Esophagus squamous epithelium (tissue), 5 donors: ENCODE measurements around the gene CSF2RB. TPM values are rescaled to one million over a fixed set of nuclear protein-coding genes. Genes with fewer than 3 reads are reported as not detected.

Experiments used
- DNase-seq: peaks from one replicate; lab custom pipeline; 2025; lab: John Stamatoyannopoulos, UW
- H3K27ac ChIP-seq, 4 donors: fragments of 200-600 bp; sonication (generic); one replicate each; pipeline ENCODE4 v1.5.1; 2016 to 2019; ENCODE audit warnings: mild to moderate bottlenecking in 1 of 4
- H3K27me3 ChIP-seq, 4 donors: fragments of 200-600 bp; sonication (generic); 1 replicate in 3 of 4; 2 replicates in 1 of 4; pipeline versions ENCODE4 v1.5.1 to v1.6.0; 2017 to 2021; ENCODE audit warnings: antibody characterized with exemption in 1 of 4
- H3K36me3 ChIP-seq, 3 donors: fragments of 200-600 bp; sonication (generic); one replicate each; pipeline ENCODE4 v1.5.1; 2016 to 2019
- H3K4me1 ChIP-seq, 3 donors: fragments of 200-600 bp; sonication (generic); one replicate each; pipeline ENCODE4 v1.5.1; 2017 to 2019
- H3K4me3 ChIP-seq, 4 donors: fragments of 200-600 bp; sonication (generic); 1 replicate in 3 of 4; 2 replicates in 1 of 4; pipeline ENCODE4 v1.5.1; 2016 to 2019; ENCODE audit warnings: mild to moderate bottlenecking in 2 of 4, moderate library complexity in 1 of 4
- H3K9me3 ChIP-seq, 3 donors: fragments of 200-600 bp; sonication (generic); one replicate each; pipeline ENCODE4 v1.5.1; 2016 to 2019
- CTCF ChIP-seq, 6 experiments: fragments of 450-650 bp in 4 of 6; fragments of 200-600 bp in 2 of 6; sonication (generic) in 2 of 6; IDR thresholded peaks; one replicate each; pipeline ENCODE4 v1.5.1; 2016 to 2019; ENCODE audit warnings: antibody characterized with exemption in 6 of 6, mild to moderate bottlenecking in 4 of 6, moderate library complexity in 4 of 6
- POLR2A ChIP-seq, 4 donors: fragments of 450-650 bp; IDR thresholded peaks; one replicate each; pipeline ENCODE4 v1.6.1; 2017; ENCODE audit warnings: antibody characterized with exemption in 4 of 4, mild to moderate bottlenecking in 4 of 4, moderate library complexity in 3 of 4
- WGBS, 2 donors: methylation state at CpG; one replicate each; pipeline ENCODE4 v1.1.5; 2018; 5-methylcytosine and 5-hydroxymethylcytosine counted together
- intact Hi-C: fragments of 100-400 bp; cut with DNase I; formaldehyde crosslinking; loops from one replicate; pipeline ENCODE4 v1.15.0; 2022
- total RNA-seq, 4 donors: library from RNA; depleted of rRNA; stranded (reverse); fragments of >200 nt; gene quantifications; one replicate each; pipeline ENCODE4 v1.1.0, GENCODE V29; 2016
- donor health status: DM: yes; HTN: yes; CAD: no.

The CSF2RB gene
- total RNA-seq, 4 donors from 2014 or later: 1.5 to 6.1 (median 2.9) TPM

GRCh38 chr22:36910461-36910860 is 3.0 kb upstream of the CSF2RB start:
- intact Hi-C loops: no loop called here
- no peaks in the 10 kb centered on the region for H3K36me3 ChIP-seq
- H3K27me3 ChIP-seq: peaks cover 0 to 28% (median 0%) of the 10 kb centered on the region in 4 donors
- H3K4me1 ChIP-seq: peaks cover 0 to 4% (median 0%) of the 10 kb centered on the region in 3 donors
- no peaks in the 10 kb centered on the region for H3K9me3 ChIP-seq
- TF ChIP-seq CTCF (IDR thresholded peaks at IDR 0.05) (no peak), POLR2A (IDR thresholded peaks at IDR 0.05) (no peak)
- H3K27ac ChIP-seq: no peak overlapping the region
- DNase-seq: no peak
- H3K4me3 ChIP-seq: no peak overlapping the region

GRCh38 chr22:36911887-36912661 is 1.4 kb upstream of the CSF2RB start:
- TF ChIP-seq POLR2A (IDR thresholded peaks at IDR 0.05) (no peak), CTCF (IDR thresholded peaks at IDR 0.05) (no peak)
- 58 to 65% methylated on average over 12 to 13 of the region's 13 CpGs for WGBS, 2 donors
- H3K4me1 ChIP-seq: peaks cover 0 to 4% (median 0%) of the 10 kb centered on the region in 3 donors
- H3K4me3 ChIP-seq: no peak overlapping the region
- H3K36me3 ChIP-seq: no peaks in the 10 kb centered on the region
- H3K9me3 ChIP-seq: no peaks in the 10 kb centered on the region
- intact Hi-C loops: no loop called here
- DNase-seq: no peak
- peak overlapping the region in 2 of 4 donors; percentile 73 to 86 for H3K27ac ChIP-seq
- H3K27me3 ChIP-seq: peaks cover 0 to 23% (median 0%) of the 10 kb centered on the region in 4 donors

GRCh38 chr22:36912694-36913426 is 568 bp upstream of the CSF2RB start:
- Histone ChIP-seq H3K4me3 (peak overlapping the region in 1 of 4 donors; percentile 58), H3K36me3 (no peaks in the 10 kb centered on the region), H3K27ac (peak overlapping the region in 3 of 4 donors; percentile 55 to 86 (median 73)), H3K4me1 (peaks cover 0 to 4% (median 0%) of the 10 kb centered on the region in 3 donors), H3K27me3 (peaks cover 0 to 16% (median 0%) of the 10 kb centered on the region in 4 donors), H3K9me3 (no peaks in the 10 kb centered on the region)
- 68 to 72% methylated on average over 7 to 8 of the region's 8 CpGs for WGBS, 2 donors
- DNase-seq: no peak
- intact Hi-C loops: no loop called here
- TF ChIP-seq POLR2A (IDR thresholded peaks at IDR 0.05) (no peak), CTCF (IDR thresholded peaks at IDR 0.05) (no peak)

GRCh38 chr22:36914390-36914752 is 943 bp downstream of the CSF2RB start:
- peaks cover 0 to 22% (median 0%) of the 10 kb centered on the region in 4 donors for H3K27me3 ChIP-seq
- WGBS, 2 donors: 79 to 94% methylated on average over 1 of the region's 1 CpG
- intact Hi-C loops: no loop called here
- H3K4me1 ChIP-seq: peaks cover 0 to 4% (median 0%) of the 10 kb centered on the region in 3 donors
- peak overlapping the region in 3 of 4 donors; percentile 55 to 86 (median 73) for H3K27ac ChIP-seq
- TF ChIP-seq POLR2A (IDR thresholded peaks at IDR 0.05): no peak
- no peak for TF ChIP-seq CTCF (IDR thresholded peaks at IDR 0.05)
- no peak for DNase-seq
- no peaks in the 10 kb centered on the region for H3K9me3 ChIP-seq
- H3K36me3 ChIP-seq: no peaks in the 10 kb centered on the region
- H3K4me3 ChIP-seq: peak overlapping the region in 2 of 4 donors; percentile 39 to 58

- intact Hi-C loops: no loop called here
- no peak for DNase-seq
- H3K9me3 ChIP-seq: no peaks in the 10 kb centered on the region
- no peak overlapping the region for H3K27ac ChIP-seq
- peaks cover 0 to 15% (median 0%) of the 10 kb centered on the region in 4 donors for H3K27me3 ChIP-seq
- H3K4me3 ChIP-seq: no peak overlapping the region
- H3K36me3 ChIP-seq: no peaks in the 10 kb centered on the region
- H3K4me1 ChIP-seq: peaks cover 0 to 4% (median 0%) of the 10 kb centered on the region in 3 donors
- TF ChIP-seq POLR2A (IDR thresholded peaks at IDR 0.05): no peak
- no peak for TF ChIP-seq CTCF (IDR thresholded peaks at IDR 0.05)
Measured at GRCh38 chr22:36916034-36916433, 2.6 kb downstream of the CSF2RB start.
